IMR-90 (cell line): Measurements from ENCODE around the gene CTSC. TPM values are rescaled to one million over a fixed set of nuclear protein-coding genes. Genes with fewer than 3 reads are reported as not detected.

ENCODE experiments used
- ATAC-seq: fragments of 200-7000 bp; cut with Tn5 transposase; 2 replicates; pipeline ENCODE4 v1.9.1; 2020; ENCODE audit warnings: low read depth, mild to moderate bottlenecking, moderate library complexity
- BruUV-seq: library from RNA; stranded (reverse); fragments of 400-500 nt; replicated peaks from 2 replicates; lab custom pipeline; 2021; lab: Mats Ljungman, UMichigan
- CTCF ChIA-PET: fragments of 300-600 bp; formaldehyde crosslinking; extraction: SDS; loops from one replicate; lab custom pipeline; 2021; ENCODE audit warnings: antibody characterized with exemption; lab: Yijun Ruan, JAX
- POLR2A ChIA-PET: fragments of 300-600 bp; sonication (Branson Sonifier 250); formaldehyde crosslinking; loops from one replicate; lab custom pipeline; 2022; ENCODE audit warnings: antibody characterized with exemption; ENCODE audit not compliant: unreplicated experiment; lab: Charles Lee
- DNase-seq: peaks from one replicate; pipeline ENCODE4 v3.0.0; 2013
- H2AFZ ChIP-seq: replicated peaks from 2 replicates; pipeline ENCODE3; 2013; ENCODE audit warnings: low read length, mild to moderate bottlenecking; ENCODE audit not compliant: poor library complexity
- H2AK5ac ChIP-seq: 2 replicates; pipeline ENCODE4 v1.6.1; 2013; ENCODE audit warnings: low read depth, low read length, inconsistent platforms
- H2AK9ac ChIP-seq: replicated peaks from 2 replicates; pipeline ENCODE3; 2013; ENCODE audit warnings: mild to moderate bottlenecking, low read depth, low read length, moderate library complexity; ENCODE audit not compliant: poor library complexity
- H2BK120ac ChIP-seq: 2 replicates; pipeline ENCODE4 v1.6.1; 2013; ENCODE audit warnings: low read depth, low read length, inconsistent platforms
- H2BK15ac ChIP-seq: 3 replicates; pipeline ENCODE4 v1.6.1; 2013; ENCODE audit warnings: low read depth, low read length, inconsistent platforms
- H2BK20ac ChIP-seq: 2 replicates; pipeline ENCODE4 v1.6.1; 2013; ENCODE audit warnings: low read depth, mild to moderate bottlenecking, inconsistent platforms, low read length, moderate library complexity
- H2BK5ac ChIP-seq: 2 replicates; pipeline ENCODE4 v1.6.1; 2013; ENCODE audit warnings: mild to moderate bottlenecking, low read depth, low read length, inconsistent platforms; ENCODE audit not compliant: poor library complexity, severe bottlenecking
- H3K14ac ChIP-seq: replicated peaks from 2 replicates; pipeline ENCODE4 v1.6.1; 2013; ENCODE audit warnings: low read depth, low read length, inconsistent platforms
- H3K18ac ChIP-seq: 2 replicates; pipeline ENCODE4 v1.6.1; 2013; ENCODE audit warnings: low read depth, low read length, control low read depth
- H3K23ac ChIP-seq: 2 replicates; pipeline ENCODE4 v1.6.1; 2013; ENCODE audit warnings: low read depth, low read length, inconsistent platforms
- H3K27ac ChIP-seq: 2 replicates; pipeline ENCODE4 v1.5.1; 2013; ENCODE audit warnings: mild to moderate bottlenecking, control low read depth, low read length; ENCODE audit not compliant: insufficient read depth
- H3K27me3 ChIP-seq: 2 replicates; pipeline ENCODE4 v1.6.1; 2013; ENCODE audit warnings: low read length; ENCODE audit not compliant: control insufficient read depth, insufficient read depth
- H3K36me3 ChIP-seq: 2 replicates; pipeline ENCODE4 v1.6.1; 2013; ENCODE audit warnings: low read length, mixed read lengths; ENCODE audit not compliant: control insufficient read depth, insufficient read depth
- H3K4ac ChIP-seq: 2 replicates; pipeline ENCODE4 v1.6.1; 2013; ENCODE audit warnings: low read depth, low read length, inconsistent platforms
- H3K4me1 ChIP-seq: 2 replicates; pipeline ENCODE4 v1.6.1; 2013; ENCODE audit warnings: low read length, mixed read lengths; ENCODE audit not compliant: control insufficient read depth, insufficient read depth
- H3K4me2 ChIP-seq: 2 replicates; pipeline ENCODE4 v1.6.1; 2013; ENCODE audit warnings: low read depth, mild to moderate bottlenecking, control low read depth, low read length, moderate library complexity
- H3K4me3 ChIP-seq: 2 replicates; pipeline ENCODE4 v1.5.1; 2013; ENCODE audit warnings: low read depth, mild to moderate bottlenecking, control low read depth, low read length, moderate library complexity; ENCODE audit not compliant: insufficient read depth
- H3K56ac ChIP-seq: 2 replicates; pipeline ENCODE4 v1.6.1; 2013; ENCODE audit warnings: low read length, inconsistent platforms; ENCODE audit not compliant: insufficient read depth; ENCODE audit errors: extremely low read depth
- H3K79me1 ChIP-seq, 2 experiments: 2 replicates each; pipeline ENCODE4 v1.6.1; 2013; ENCODE audit warnings: low read length in 2 of 2, inconsistent platforms in 1 of 2, low read depth in 1 of 2
- H3K9ac ChIP-seq: 2 replicates; pipeline ENCODE4 v1.6.1; 2013; ENCODE audit warnings: low read depth, low read length, control low read depth
- H3K9me1 ChIP-seq: 2 replicates; pipeline ENCODE4 v1.6.1; 2013; ENCODE audit warnings: low read length, inconsistent platforms; ENCODE audit not compliant: insufficient read depth
- H3K9me3 ChIP-seq: 2 replicates; pipeline ENCODE4 v1.6.1; 2013; ENCODE audit warnings: low read length; ENCODE audit not compliant: control insufficient read depth, insufficient read depth
- H4K20me1 ChIP-seq: 2 replicates; pipeline ENCODE4 v1.6.1; 2013; ENCODE audit warnings: low read length, inconsistent platforms; ENCODE audit not compliant: insufficient read depth
- H4K5ac ChIP-seq: 2 replicates; pipeline ENCODE4 v1.6.1; 2013; ENCODE audit warnings: mild to moderate bottlenecking, low read depth, low read length, control low read depth
- H4K8ac ChIP-seq, 2 experiments: 2 replicates each; pipeline ENCODE4 v1.6.1; 2013; ENCODE audit warnings: low read depth in 2 of 2, low read length in 2 of 2, control low read depth in 1 of 2, inconsistent platforms in 1 of 2
- H4K91ac ChIP-seq: 2 replicates; pipeline ENCODE4 v1.6.1; 2013; ENCODE audit warnings: low read depth, low read length, inconsistent platforms; ENCODE audit not compliant: insufficient read depth
- CEBPB ChIP-seq: IDR thresholded peaks from 2 replicates; pipeline ENCODE4 v1.6.1; 2012; ENCODE audit warnings: low read depth, low read length, improper control_type of control experiment
- NFE2L2 ChIP-seq: fragments of 150-350 bp; IDR thresholded peaks from 2 replicates; pipeline ENCODE4 v1.6.1; 2016; ENCODE audit warnings: low read depth, mild to moderate bottlenecking, low read length
- RFX5 ChIP-seq: IDR thresholded peaks from 2 replicates; pipeline ENCODE4 v1.8.0; 2012; ENCODE audit warnings: low read depth, mild to moderate bottlenecking, low read length, moderate library complexity
- dilution Hi-C: fragments of 300-500 bp; cut with HindIII; formaldehyde crosslinking; loops from one replicate; pipeline ENCODE4 v1.14.3; 2018; ENCODE audit warnings: low sequenced_read_pairs; ENCODE audit not compliant: unreplicated experiment
- in situ Hi-C: fragments of 300-500 bp; cut with MboI; formaldehyde crosslinking; loops from 3 replicates; pipeline ENCODE4 v1.14.3; 2019; ENCODE audit warnings: low sequenced_read_pairs, inconsistent platforms, mixed read lengths
- intact Hi-C: fragments of 100-400 bp; cut with micrococcal nuclease; formaldehyde crosslinking; loops from 2 replicates; pipeline ENCODE4 v1.10.0; 2022
- polyA plus RNA-seq, 3 experiments: library from polyadenylated mRNA; depleted of rRNA; stranded (reverse); fragments of >200 nt; gene quantifications; 2 replicates each; pipeline ENCODE4 v1.2.3, GENCODE V29; 2012; ENCODE audit warnings: low replicate concordance in 1 of 3
- total RNA-seq: library from RNA; depleted of rRNA; stranded (reverse); fragments of >200 nt; gene quantifications from 2 replicates; pipeline ENCODE4 v1.2.3, GENCODE V29; 2012
- TF ChIP-seq, protein P1 (sequence below): fragments of 150-350 bp; IDR thresholded peaks from 2 replicates; pipeline ENCODE4 v1.6.1; 2017; ENCODE audit warnings: mild to moderate bottlenecking, antibody characterized with exemption, low read length, low read depth
- TF ChIP-seq, protein P2 (sequence below): conservative IDR thresholded peaks from 2 replicates; pipeline ENCODE4 v1.5.1; 2012; ENCODE audit warnings: mild to moderate bottlenecking, low read depth, low read length, improper control_type of control experiment
- TF ChIP-seq, protein P3 (sequence below): fragments of 150-350 bp; IDR thresholded peaks from 2 replicates; pipeline ENCODE4 v1.6.1; 2016; ENCODE audit warnings: low read depth, mild to moderate bottlenecking, low read length, moderate library complexity, borderline replicate concordance

Gene CTSC
- total and polyA plus RNA-seq, 2 of the 4 experiments (the other 2 are of a cell fraction) = 208 to 299 TPM

- no peak overlapping the region for H2BK120ac ChIP-seq
- no peak overlapping the region for H4K5ac ChIP-seq
- no peak overlapping the region for H2BK15ac ChIP-seq
- H3K23ac ChIP-seq = no peak overlapping the region
- H3K4me3 ChIP-seq = no peak overlapping the region
- no peaks in the 10 kb centered on the region for H4K20me1 ChIP-seq
- intact Hi-C loops (no loop called here), dilution Hi-C loops (no loop called here), in situ Hi-C loops (loop anchor here (25.0 kb wide), 1 partner anchor 904 kb away; no protein-coding TSS in a partner anchor)
- H3K36me3 ChIP-seq = no peaks in the 10 kb centered on the region
- no peak overlapping the region for H2AK9ac ChIP-seq
- H3K56ac ChIP-seq = no peak overlapping the region
- H4K91ac ChIP-seq = no peak overlapping the region
- no peak overlapping the region for H3K14ac ChIP-seq
- TF ChIP-seq, protein P1, sequence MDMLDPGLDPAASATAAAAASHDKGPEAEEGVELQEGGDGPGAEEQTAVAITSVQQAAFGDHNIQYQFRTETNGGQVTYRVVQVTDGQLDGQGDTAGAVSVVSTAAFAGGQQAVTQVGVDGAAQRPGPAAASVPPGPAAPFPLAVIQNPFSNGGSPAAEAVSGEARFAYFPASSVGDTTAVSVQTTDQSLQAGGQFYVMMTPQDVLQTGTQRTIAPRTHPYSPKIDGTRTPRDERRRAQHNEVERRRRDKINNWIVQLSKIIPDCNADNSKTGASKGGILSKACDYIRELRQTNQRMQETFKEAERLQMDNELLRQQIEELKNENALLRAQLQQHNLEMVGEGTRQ = no peak
- TF ChIP-seq, protein P2, sequence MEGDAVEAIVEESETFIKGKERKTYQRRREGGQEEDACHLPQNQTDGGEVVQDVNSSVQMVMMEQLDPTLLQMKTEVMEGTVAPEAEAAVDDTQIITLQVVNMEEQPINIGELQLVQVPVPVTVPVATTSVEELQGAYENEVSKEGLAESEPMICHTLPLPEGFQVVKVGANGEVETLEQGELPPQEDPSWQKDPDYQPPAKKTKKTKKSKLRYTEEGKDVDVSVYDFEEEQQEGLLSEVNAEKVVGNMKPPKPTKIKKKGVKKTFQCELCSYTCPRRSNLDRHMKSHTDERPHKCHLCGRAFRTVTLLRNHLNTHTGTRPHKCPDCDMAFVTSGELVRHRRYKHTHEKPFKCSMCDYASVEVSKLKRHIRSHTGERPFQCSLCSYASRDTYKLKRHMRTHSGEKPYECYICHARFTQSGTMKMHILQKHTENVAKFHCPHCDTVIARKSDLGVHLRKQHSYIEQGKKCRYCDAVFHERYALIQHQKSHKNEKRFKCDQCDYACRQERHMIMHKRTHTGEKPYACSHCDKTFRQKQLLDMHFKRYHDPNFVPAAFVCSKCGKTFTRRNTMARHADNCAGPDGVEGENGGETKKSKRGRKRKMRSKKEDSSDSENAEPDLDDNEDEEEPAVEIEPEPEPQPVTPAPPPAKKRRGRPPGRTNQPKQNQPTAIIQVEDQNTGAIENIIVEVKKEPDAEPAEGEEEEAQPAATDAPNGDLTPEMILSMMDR = no peak
- TF ChIP-seq CEBPB = no peak
- TF ChIP-seq NFE2L2 = no peak
- TF ChIP-seq, protein P3, sequence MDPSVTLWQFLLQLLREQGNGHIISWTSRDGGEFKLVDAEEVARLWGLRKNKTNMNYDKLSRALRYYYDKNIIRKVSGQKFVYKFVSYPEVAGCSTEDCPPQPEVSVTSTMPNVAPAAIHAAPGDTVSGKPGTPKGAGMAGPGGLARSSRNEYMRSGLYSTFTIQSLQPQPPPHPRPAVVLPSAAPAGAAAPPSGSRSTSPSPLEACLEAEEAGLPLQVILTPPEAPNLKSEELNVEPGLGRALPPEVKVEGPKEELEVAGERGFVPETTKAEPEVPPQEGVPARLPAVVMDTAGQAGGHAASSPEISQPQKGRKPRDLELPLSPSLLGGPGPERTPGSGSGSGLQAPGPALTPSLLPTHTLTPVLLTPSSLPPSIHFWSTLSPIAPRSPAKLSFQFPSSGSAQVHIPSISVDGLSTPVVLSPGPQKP = no peak
- TF ChIP-seq RFX5 = no peak
- ChIA-PET CTCF (no interaction called here), POLR2A (no interaction called here)
- H3K4me2 ChIP-seq = no peak overlapping the region
- H3K18ac ChIP-seq = no peak overlapping the region
- H3K4me1 ChIP-seq = no peaks in the 10 kb centered on the region
- DNase-seq (no peak), ATAC-seq (no peak)
- no peaks in the 10 kb centered on the region for H3K9me3 ChIP-seq
- H3K9ac ChIP-seq = no peak overlapping the region
- no peaks in the 10 kb centered on the region for H3K79me1 ChIP-seq
- no peak overlapping the region for H3K27ac ChIP-seq
- no peak overlapping the region for H4K8ac ChIP-seq
- BruUV-seq = no TSS peak
- no peak overlapping the region for H3K4ac ChIP-seq
- no peaks in the 10 kb centered on the region for H3K27me3 ChIP-seq
- H3K9me1 ChIP-seq = no peaks in the 10 kb centered on the region
- H2BK5ac ChIP-seq = no peak overlapping the region
- no peak overlapping the region for H2BK20ac ChIP-seq
- no peak overlapping the region for H2AFZ ChIP-seq
- no peak overlapping the region for H2AK5ac ChIP-seq
These were observed 71.4 kb downstream of the CTSC start for GRCh38 chr11:88266157-88266556.
